Thyroid gland (tissue), 4 donors: ENCODE results near the gene CCR5. TPM values are rescaled to one million over a fixed set of nuclear protein-coding genes. Genes with fewer than 3 reads are reported as not detected.

ENCODE experiments used
- DNase-seq, 2 donors: peaks; one replicate each; pipeline ENCODE4 v3.0.0-alpha.2; 2019
- H3K27ac ChIP-seq, 3 donors: fragments of 200-600 bp; sonication (generic); 1 replicate in 2 of 3; 2 replicates in 1 of 3; pipeline ENCODE4 v1.5.1; 2016 to 2019; ENCODE audit warnings: mild to moderate bottlenecking in 1 of 3, moderate library complexity in 1 of 3
- H3K27me3 ChIP-seq: fragments of 200-600 bp; sonication (generic); one replicate; pipeline ENCODE4 v1.5.1; 2019
- H3K36me3 ChIP-seq, 2 donors: fragments of 200-600 bp; sonication (generic); one replicate each; pipeline ENCODE4 v1.5.1; 2016 to 2019
- H3K4me1 ChIP-seq, 2 donors: fragments of 200-600 bp; sonication (generic); one replicate each; pipeline ENCODE4 v1.5.1; 2017 to 2019
- H3K4me3 ChIP-seq, 3 donors: fragments of 200-600 bp; sonication (generic); replicated peaks in 1 of 3; 1 replicate in 2 of 3; 2 replicates in 1 of 3; pipeline ENCODE4 v1.5.1; 2016; ENCODE audit warnings: mild to moderate bottlenecking in 1 of 3
- H3K9me3 ChIP-seq: fragments of 200-600 bp; sonication (generic); one replicate; pipeline ENCODE4 v1.5.1; 2017
- POLR2A ChIP-seq, 2 donors: fragments of 450-650 bp; IDR thresholded peaks; one replicate each; pipeline ENCODE4 v1.6.1; 2017; ENCODE audit warnings: antibody characterized with exemption in 2 of 2, mild to moderate bottlenecking in 2 of 2, moderate library complexity in 1 of 2
- WGBS, 2 donors: methylation state at CpG; one replicate each; pipeline ENCODE4 v1.1.5; 2017; 5-methylcytosine and 5-hydroxymethylcytosine counted together
- intact Hi-C: fragments of 100-400 bp; cut with DNase I; formaldehyde crosslinking; loops from one replicate; pipeline ENCODE4 v1.15.1; 2023
- total RNA-seq, 4 donors: library from RNA; depleted of rRNA; stranded (reverse); fragments of >200 nt; gene quantifications; one replicate each; pipeline ENCODE4 v1.2.3, GENCODE V29; 2016
- TF ChIP-seq, protein P1 (sequence below), 6 experiments: fragments of 200-600 bp in 3 of 6; fragments of 450-650 bp in 3 of 6; sonication (generic) in 3 of 6; IDR thresholded peaks; one replicate each; pipeline ENCODE4 v1.5.1; 2016 to 2019; ENCODE audit warnings: antibody characterized with exemption in 6 of 6, mild to moderate bottlenecking in 2 of 6, inconsistent platforms in 1 of 6, moderate library complexity in 1 of 6

Gene CCR5
- total RNA-seq, 4 donors from 2014 or later = 0.40 to 0.56 (median 0.49) TPM; not detected in 1

DNA sequence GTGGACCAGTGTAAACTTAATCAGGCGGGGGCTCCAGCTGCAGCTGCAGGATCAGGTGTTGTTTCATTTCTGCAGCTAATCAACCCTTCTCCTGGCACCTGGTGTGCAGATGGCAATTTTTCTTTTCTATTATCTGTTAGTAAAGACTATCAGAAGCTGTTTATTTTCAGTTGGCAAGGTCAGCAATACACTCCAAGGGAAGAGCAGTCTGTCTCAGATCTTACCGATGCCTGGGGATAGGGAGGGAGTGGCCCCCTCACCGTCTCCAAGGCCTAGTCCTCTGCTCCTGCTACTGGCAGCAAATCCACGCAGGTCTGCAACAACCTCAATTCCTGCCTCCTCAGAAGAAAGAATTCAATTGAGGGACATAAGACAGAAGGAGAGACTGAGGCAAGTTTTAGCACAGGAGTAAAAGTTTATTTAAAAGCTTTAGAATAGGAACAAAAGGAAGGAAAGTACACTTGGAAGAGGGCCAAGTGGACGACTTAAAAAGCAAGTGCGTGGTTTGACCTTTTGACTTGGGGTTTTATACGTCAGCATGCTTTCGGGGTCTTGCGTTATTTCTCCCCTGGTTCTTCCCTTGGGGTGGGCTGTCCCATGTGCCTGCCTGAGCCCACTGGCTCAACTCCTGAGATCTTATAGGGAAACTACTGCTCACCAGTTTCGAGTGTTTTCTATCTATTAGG lies 45.5 kb downstream of the CCR5 start:
- no peak for DNase-seq
- 57 to 63% methylated on average over 10 of the region's 10 CpGs for WGBS, 2 donors
- Histone ChIP-seq H3K4me3 (no peak overlapping the region), H3K27me3 (no peaks in the 10 kb centered on the region), H3K9me3 (no peaks in the 10 kb centered on the region), H3K4me1 (peaks cover 0 to 18% of the 10 kb centered on the region in 2 donors), H3K36me3 (no peaks in the 10 kb centered on the region), H3K27ac (no peak overlapping the region)
- TF ChIP-seq, protein P1, sequence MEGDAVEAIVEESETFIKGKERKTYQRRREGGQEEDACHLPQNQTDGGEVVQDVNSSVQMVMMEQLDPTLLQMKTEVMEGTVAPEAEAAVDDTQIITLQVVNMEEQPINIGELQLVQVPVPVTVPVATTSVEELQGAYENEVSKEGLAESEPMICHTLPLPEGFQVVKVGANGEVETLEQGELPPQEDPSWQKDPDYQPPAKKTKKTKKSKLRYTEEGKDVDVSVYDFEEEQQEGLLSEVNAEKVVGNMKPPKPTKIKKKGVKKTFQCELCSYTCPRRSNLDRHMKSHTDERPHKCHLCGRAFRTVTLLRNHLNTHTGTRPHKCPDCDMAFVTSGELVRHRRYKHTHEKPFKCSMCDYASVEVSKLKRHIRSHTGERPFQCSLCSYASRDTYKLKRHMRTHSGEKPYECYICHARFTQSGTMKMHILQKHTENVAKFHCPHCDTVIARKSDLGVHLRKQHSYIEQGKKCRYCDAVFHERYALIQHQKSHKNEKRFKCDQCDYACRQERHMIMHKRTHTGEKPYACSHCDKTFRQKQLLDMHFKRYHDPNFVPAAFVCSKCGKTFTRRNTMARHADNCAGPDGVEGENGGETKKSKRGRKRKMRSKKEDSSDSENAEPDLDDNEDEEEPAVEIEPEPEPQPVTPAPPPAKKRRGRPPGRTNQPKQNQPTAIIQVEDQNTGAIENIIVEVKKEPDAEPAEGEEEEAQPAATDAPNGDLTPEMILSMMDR (IDR thresholded peaks at IDR 0.05) = no peak
- TF ChIP-seq POLR2A (IDR thresholded peaks at IDR 0.05) = no peak
- intact Hi-C loops = no loop called here

DNA sequence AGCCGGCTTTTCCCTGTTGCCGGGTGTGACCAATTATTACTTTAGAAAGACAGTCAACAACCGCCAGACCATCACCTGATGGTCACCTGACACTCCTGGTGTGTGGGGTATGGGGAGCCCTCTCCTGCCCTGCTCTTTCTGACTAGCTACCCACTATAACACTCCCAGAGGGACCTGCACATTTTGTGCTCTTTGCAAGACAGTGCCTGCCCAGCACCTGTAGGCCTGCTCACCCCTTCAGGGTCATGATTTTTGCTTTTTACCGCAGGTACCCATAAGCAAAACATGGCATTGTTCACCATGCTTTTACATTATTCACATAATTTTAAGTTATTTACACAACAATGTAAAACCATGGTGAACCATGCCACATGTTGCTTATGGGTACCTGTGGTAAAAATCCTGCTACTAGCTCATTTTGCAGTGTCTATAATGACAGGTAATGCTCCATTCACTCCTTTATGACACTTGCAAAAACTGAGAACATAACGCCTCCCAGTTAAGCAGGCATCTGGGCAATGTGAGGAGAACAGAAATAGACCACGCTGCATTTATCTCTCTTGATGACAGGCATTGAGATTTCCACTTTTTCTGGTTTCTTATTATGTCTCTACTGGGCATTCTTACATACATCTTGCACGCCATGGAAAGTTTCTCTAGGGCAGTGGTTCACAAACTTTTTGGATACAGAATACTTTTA lies 46.2 kb downstream of the CCR5 start:
- Histone ChIP-seq H3K27ac (no peak overlapping the region), H3K27me3 (no peaks in the 10 kb centered on the region), H3K9me3 (no peaks in the 10 kb centered on the region), H3K36me3 (no peaks in the 10 kb centered on the region), H3K4me3 (no peak overlapping the region), H3K4me1 (peaks cover 0 to 15% of the 10 kb centered on the region in 2 donors)
- TF ChIP-seq, protein P1 (IDR thresholded peaks at IDR 0.05) = no peak
- TF ChIP-seq POLR2A (IDR thresholded peaks at IDR 0.05) = no peak
- WGBS, 2 donors = 77 to 91% methylated on average over 7 of the region's 7 CpGs
- intact Hi-C loops = no loop called here
- no peak for DNase-seq

DNA sequence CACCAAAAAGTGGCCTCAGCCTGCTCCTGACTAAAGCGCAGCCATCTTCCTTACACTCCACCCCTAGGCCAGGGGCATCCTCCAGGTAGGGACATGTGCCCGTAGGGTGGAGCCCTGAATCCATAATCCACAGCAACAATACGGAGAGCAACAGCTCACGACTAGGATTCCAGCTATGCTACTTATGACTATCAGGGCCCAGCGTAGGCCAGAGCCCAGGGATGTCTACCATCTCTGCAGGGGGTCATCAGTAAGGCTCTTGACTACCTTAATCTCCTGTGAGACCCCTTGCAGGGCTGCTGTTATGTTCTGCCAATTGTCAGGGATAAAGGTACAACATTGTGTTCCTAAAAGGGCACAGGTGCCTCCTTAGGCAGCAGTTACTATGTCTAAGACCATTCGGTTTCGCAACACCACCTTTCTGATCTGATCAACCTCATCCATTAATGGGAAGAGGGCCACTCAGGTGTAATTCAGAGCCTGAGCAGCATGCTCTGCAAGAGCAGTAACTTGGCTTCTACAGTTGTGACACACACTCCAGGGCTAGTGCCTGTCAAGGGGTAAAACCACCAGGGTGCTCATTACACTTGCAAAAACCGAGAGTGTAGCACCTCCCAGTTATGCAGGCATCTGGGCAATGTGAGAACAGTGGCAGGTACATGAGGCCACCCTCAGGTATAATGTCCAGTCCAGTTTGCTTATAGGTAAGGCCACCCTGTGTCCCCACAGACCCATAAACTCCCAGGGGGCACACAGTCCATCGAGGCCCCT lies 47.3 kb downstream of the CCR5 start:
- intact Hi-C loops = no loop called here
- Histone ChIP-seq H3K27ac (no peak overlapping the region), H3K9me3 (no peaks in the 10 kb centered on the region), H3K36me3 (no peaks in the 10 kb centered on the region), H3K27me3 (no peaks in the 10 kb centered on the region), H3K4me3 (no peak overlapping the region), H3K4me1 (peaks cover 0 to 4% of the 10 kb centered on the region in 2 donors)
- DNase-seq = no peak
- 79 to 80% methylated on average over 6 to 9 of the region's 9 CpGs for WGBS, 2 donors
- TF ChIP-seq POLR2A (IDR thresholded peaks at IDR 0.05) = no peak
- TF ChIP-seq, protein P1 (IDR thresholded peaks at IDR 0.05) = no peak

DNA sequence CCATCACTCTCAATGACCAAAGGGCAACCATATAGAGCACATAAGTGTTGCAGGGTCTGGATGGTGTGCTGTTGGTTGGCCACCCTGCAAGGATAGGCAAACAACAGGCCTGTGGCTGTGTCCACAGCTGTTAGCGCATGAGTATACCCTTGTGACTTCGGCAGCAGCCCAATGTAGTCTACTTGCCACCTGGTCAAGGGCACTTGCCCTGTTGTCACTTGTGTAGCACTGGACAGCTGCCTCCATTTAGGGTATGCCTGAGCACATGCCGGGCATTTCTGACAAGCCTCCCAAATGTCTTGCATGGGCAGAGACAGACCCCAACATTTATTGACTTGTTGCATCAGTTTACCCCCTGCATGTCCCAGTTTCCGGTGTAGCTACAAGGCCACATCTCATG lies 49.1 kb downstream of the CCR5 start:
- intact Hi-C loops = no loop called here
- no peaks in the 10 kb centered on the region for H3K27me3 ChIP-seq
- no peak for TF ChIP-seq POLR2A (IDR thresholded peaks at IDR 0.05)
- TF ChIP-seq, protein P1 (IDR thresholded peaks at IDR 0.05) = no peak
- no peak for DNase-seq
- H3K36me3 ChIP-seq = no peaks in the 10 kb centered on the region
- no peak overlapping the region for H3K4me3 ChIP-seq
- no peaks in the 10 kb centered on the region for H3K4me1 ChIP-seq
- H3K27ac ChIP-seq = no peak overlapping the region
- 97 to 100% methylated on average over 3 to 4 of the region's 4 CpGs for WGBS, 2 donors
- H3K9me3 ChIP-seq = no peaks in the 10 kb centered on the region
